ENCODE data around the gene PAM16. TPM values are rescaled to one million over a fixed set of nuclear protein-coding genes. Genes with fewer than 3 reads are reported as not detected.

Gene PAM16
- total RNA-seq, 1 donor from 2014 or later = 106 TPM

GRCh38 chr16:4380119-4381063 is 29.3 kb upstream of the PAM16 start:
- no peaks in the 10 kb centered on the region for H3K27me3 Mint-ChIP-seq (ENCODE audit: insufficient read depth)
- no peaks in the 10 kb centered on the region for H3K9me3 Mint-ChIP-seq
- no peaks in the 10 kb centered on the region for H3K4me1 Mint-ChIP-seq (ENCODE audit: low read depth)
- DNase-seq (ENCODE audit: low spot score) = no peak
- H3K4me3 Mint-ChIP-seq = no peak overlapping the region
- intact Hi-C loops (cut with micrococcal nuclease) = no loop called here
- no peaks in the 10 kb centered on the region for H3K36me3 Mint-ChIP-seq (ENCODE audit: low read depth)
- no peak overlapping the region for H3K27ac Mint-ChIP-seq

GRCh38 chr16:4378999-4379690 is 28.0 kb upstream of the PAM16 start:
- no peaks in the 10 kb centered on the region for H3K4me1 Mint-ChIP-seq (ENCODE audit: low read depth)

DNA sequence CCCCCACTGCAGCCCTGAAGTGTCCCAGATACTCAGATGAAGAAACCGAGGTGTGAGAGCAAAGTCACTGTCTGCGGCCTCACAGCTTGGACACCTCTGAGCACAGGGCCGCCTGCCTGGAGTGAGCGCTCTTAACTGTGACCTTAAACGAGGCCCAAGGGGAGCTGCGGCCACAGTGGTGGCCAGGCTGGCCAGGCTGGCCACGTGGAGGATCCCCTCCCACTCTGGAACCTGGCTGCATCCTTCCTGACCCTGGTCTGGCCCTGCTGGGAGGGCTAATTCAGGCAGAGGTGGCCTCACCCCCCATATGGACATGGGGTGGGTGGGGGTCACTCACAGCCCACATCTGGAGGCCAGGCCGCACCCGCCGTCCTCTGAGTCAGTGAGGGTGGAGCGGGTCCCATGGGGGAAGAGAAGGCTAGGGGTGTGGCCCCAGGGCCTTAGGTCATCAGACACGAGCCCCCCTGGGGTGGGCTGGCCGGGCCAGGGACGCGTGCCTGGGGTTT is 27.1 kb upstream of the PAM16 start:
- H3K9me3 Mint-ChIP-seq = no peaks in the 10 kb centered on the region
- no peak overlapping the region for H3K4me3 Mint-ChIP-seq
- H3K27me3 Mint-ChIP-seq (ENCODE audit: insufficient read depth) = no peaks in the 10 kb centered on the region
- intact Hi-C loops (cut with micrococcal nuclease) = no loop called here
- H3K4me1 Mint-ChIP-seq (ENCODE audit: low read depth) = no peaks in the 10 kb centered on the region
- no peak overlapping the region for H3K27ac Mint-ChIP-seq
- H3K36me3 Mint-ChIP-seq (ENCODE audit: low read depth) = no peaks in the 10 kb centered on the region
- DNase-seq (ENCODE audit: low spot score) = no peak

More at GRCh38 chr16:4378999-4379690, 28.0 kb upstream of the PAM16 start:
- Mint-ChIP-seq H3K36me3 (ENCODE audit: low read depth) (no peaks in the 10 kb centered on the region), H3K9me3 (no peaks in the 10 kb centered on the region), H3K27me3 (ENCODE audit: insufficient read depth) (no peaks in the 10 kb centered on the region), H3K4me3 (no peak overlapping the region), H3K27ac (no peak overlapping the region)
- intact Hi-C loops (cut with micrococcal nuclease) = no loop called here
- DNase-seq (ENCODE audit: low spot score) = no peak

GRCh38 chr16:4377573-4378154 is 26.5 kb upstream of the PAM16 start:
- H3K27me3 Mint-ChIP-seq (ENCODE audit: insufficient read depth) = no peaks in the 10 kb centered on the region
- no peaks in the 10 kb centered on the region for H3K36me3 Mint-ChIP-seq (ENCODE audit: low read depth)
- H3K9me3 Mint-ChIP-seq = no peaks in the 10 kb centered on the region
- intact Hi-C loops (cut with micrococcal nuclease) = no loop called here
- no peak overlapping the region for H3K27ac Mint-ChIP-seq
- DNase-seq (ENCODE audit: low spot score) = no peak
- H3K4me1 Mint-ChIP-seq (ENCODE audit: low read depth) = no peaks in the 10 kb centered on the region
- H3K4me3 Mint-ChIP-seq = no peak overlapping the region

- no peaks in the 10 kb centered on the region for H3K36me3 Mint-ChIP-seq (ENCODE audit: low read depth)
- no peak for DNase-seq (ENCODE audit: low spot score)
- intact Hi-C loops (cut with micrococcal nuclease) = no loop called here
- no peak overlapping the region for H3K4me3 Mint-ChIP-seq
- no peaks in the 10 kb centered on the region for H3K27me3 Mint-ChIP-seq (ENCODE audit: insufficient read depth)
- H3K27ac Mint-ChIP-seq = no peak overlapping the region
- H3K9me3 Mint-ChIP-seq = no peaks in the 10 kb centered on the region
- no peaks in the 10 kb centered on the region for H3K4me1 Mint-ChIP-seq (ENCODE audit: low read depth)
Observed at GRCh38 chr16:4376893-4377572, 25.9 kb upstream of the PAM16 start.

- Mint-ChIP-seq H3K9me3 (no peaks in the 10 kb centered on the region), H3K4me1 (ENCODE audit: low read depth) (no peaks in the 10 kb centered on the region), H3K4me3 (no peak overlapping the region), H3K27ac (no peak overlapping the region), H3K36me3 (ENCODE audit: low read depth) (no peaks in the 10 kb centered on the region), H3K27me3 (ENCODE audit: insufficient read depth) (no peaks in the 10 kb centered on the region)
- intact Hi-C loops (cut with micrococcal nuclease) = no loop called here
- DNase-seq (ENCODE audit: low spot score) = no peak
Observed at GRCh38 chr16:4376126-4376892, 25.2 kb upstream of the PAM16 start.

DNA sequence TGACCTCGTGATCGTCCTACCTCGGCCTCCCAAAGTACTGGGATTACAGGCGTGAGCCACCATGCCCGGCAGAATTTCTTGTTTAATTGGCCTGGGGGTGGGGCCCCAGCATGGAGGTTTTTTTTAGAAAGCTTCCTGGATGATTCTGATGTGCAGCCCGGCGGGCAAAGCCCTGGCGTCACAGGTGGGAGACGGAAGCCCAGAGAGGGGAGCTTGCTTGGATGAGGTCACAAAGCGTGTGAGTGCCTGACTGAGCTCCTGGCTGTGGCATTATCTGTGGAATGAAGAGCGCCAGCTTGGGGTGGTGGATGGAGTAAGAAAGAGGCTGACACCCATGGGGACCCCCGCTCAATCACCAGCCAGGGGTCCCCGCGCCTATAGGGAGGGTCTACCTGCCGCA is 24.6 kb upstream of the PAM16 start:
- Mint-ChIP-seq H3K27me3 (ENCODE audit: insufficient read depth) (no peaks in the 10 kb centered on the region), H3K27ac (no peak overlapping the region), H3K9me3 (no peaks in the 10 kb centered on the region), H3K4me1 (ENCODE audit: low read depth) (no peaks in the 10 kb centered on the region), H3K4me3 (no peak overlapping the region), H3K36me3 (ENCODE audit: low read depth) (no peaks in the 10 kb centered on the region)
- DNase-seq (ENCODE audit: low spot score) = no peak
- intact Hi-C loops (cut with micrococcal nuclease) = no loop called here

DNA sequence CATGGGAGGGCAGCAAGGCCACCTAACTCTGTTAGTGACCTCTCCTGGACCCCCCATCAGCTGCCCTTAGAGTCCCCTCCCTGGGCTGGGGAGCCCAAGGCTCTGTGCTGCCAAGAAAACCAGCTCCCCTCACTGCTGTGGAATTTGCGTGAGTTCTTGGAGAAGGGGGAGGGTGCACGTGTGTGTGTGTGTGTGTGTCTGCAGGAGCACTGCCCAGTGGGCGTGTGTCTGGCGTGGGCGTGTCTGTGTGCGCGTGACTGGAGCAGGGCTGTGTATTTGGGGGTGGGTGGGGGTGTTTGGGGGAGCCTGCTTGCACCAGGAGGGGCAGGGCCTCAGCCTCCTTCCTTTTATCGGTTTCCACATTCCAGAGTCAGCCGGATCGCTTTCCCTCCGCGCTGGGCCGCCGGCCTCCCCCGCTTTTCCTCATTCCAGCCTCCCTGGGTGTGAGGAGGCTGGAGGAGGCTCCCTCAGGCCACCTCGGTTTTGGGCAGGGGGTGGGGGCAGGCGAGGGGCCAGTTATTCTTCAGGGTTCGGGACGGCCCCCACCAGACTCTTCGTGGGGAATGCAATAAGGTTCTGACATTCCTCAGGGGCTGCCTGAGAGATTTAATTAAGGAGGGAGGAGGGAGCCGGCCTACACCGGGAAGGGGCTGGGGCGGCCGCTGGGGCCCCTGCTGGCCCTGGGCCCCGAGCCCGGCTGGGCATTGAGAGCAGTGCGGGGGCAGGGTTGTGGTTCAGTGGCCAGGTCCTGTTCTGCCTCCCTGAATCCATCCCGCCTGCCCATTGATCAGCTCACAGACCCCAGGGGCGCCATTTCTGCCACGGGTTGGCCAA is 23.0 kb upstream of the PAM16 start:
- no peaks in the 10 kb centered on the region for H3K4me1 Mint-ChIP-seq (ENCODE audit: low read depth)
- H3K9me3 Mint-ChIP-seq = no peaks in the 10 kb centered on the region
- no peak overlapping the region for H3K4me3 Mint-ChIP-seq
- H3K36me3 Mint-ChIP-seq (ENCODE audit: low read depth) = no peaks in the 10 kb centered on the region
- H3K27me3 Mint-ChIP-seq (ENCODE audit: insufficient read depth) = no peaks in the 10 kb centered on the region
- DNase-seq (ENCODE audit: low spot score) = no peak
- intact Hi-C loops (cut with micrococcal nuclease) = no loop called here
- no peak overlapping the region for H3K27ac Mint-ChIP-seq

- no peak overlapping the region for H3K4me3 Mint-ChIP-seq
- H3K27me3 Mint-ChIP-seq (ENCODE audit: insufficient read depth) = no peaks in the 10 kb centered on the region
- no peaks in the 10 kb centered on the region for H3K36me3 Mint-ChIP-seq (ENCODE audit: low read depth)
- H3K4me1 Mint-ChIP-seq (ENCODE audit: low read depth) = no peaks in the 10 kb centered on the region
- no peak for DNase-seq (ENCODE audit: low spot score)
- intact Hi-C loops (cut with micrococcal nuclease) = no loop called here
- no peak overlapping the region for H3K27ac Mint-ChIP-seq
- H3K9me3 Mint-ChIP-seq = no peaks in the 10 kb centered on the region
Observed at GRCh38 chr16:4373356-4373908, 22.3 kb upstream of the PAM16 start.

GRCh38 chr16:4372578-4373355 is 21.6 kb upstream of the PAM16 start:
- DNase-seq (ENCODE audit: low spot score) = no peak
- Mint-ChIP-seq H3K36me3 (ENCODE audit: low read depth) (peaks cover under 1% of the 10 kb centered on the region), H3K9me3 (no peaks in the 10 kb centered on the region), H3K4me1 (ENCODE audit: low read depth) (no peaks in the 10 kb centered on the region), H3K27ac (no peak overlapping the region), H3K27me3 (ENCODE audit: insufficient read depth) (no peaks in the 10 kb centered on the region), H3K4me3 (no peak overlapping the region)
- intact Hi-C loops (cut with micrococcal nuclease) = no loop called here

Data from activated T-helper 1 cell treated with anti-CD3 and anti-CD28 coated beads, Interleukin-12 subunit alpha, Interleukin-12 subunit beta, Interleukin-2, Interleukin-4 antibody, amounts not matched to agents 30 ng/mL and 10 ng/mL and 1 ng/mL, durations not matched to agents 14 hours and 24 hours and 36 hours (primary cell).